Left ventricle myocardium superior (tissue), 1 donor: Measurements from ENCODE around the gene NFATC1. TPM values are rescaled to one million over a fixed set of nuclear protein-coding genes. Genes with fewer than 3 reads are reported as not detected.

Source experiments
- ATAC-seq: fragments of 200-7000 bp; cut with Tn5 transposase; one replicate; pipeline ENCODE4 v1.9.1; 2020; ENCODE audit warnings: mild to moderate bottlenecking, moderate library complexity
- DNase-seq: peaks from one replicate; pipeline ENCODE4 v3.0.0-alpha.2; 2020
- intact Hi-C: fragments of 100-400 bp; cut with micrococcal nuclease; formaldehyde crosslinking; loops from one replicate; pipeline ENCODE4 v1.11.0; 2022
- total RNA-seq: library from RNA; stranded (reverse); fragmentation: NEBNext Ultra II Directional; extraction: Animal tissue kit (Norgen Biotek cat#: 25700); gene quantifications from one replicate; pipeline ENCODE4 v1.2.1, GENCODE V29; 2021
- donor health status: DM: no; HTN: yes; CAD: no; lungs with severe emphysema.

The NFATC1 gene
- total RNA-seq, 1 donor from 2014 or later, result 18.7 TPM

GRCh38 chr18:79447703-79448367, 52.1 kb downstream of the NFATC1 start:
- ATAC-seq (no peak), DNase-seq (no peak)
- intact Hi-C loops, result no loop called here

- intact Hi-C loops, result no loop called here
- no peak for ATAC-seq
- DNase-seq, result no peak
Observed at GRCh38 chr18:79448621-79449020, 52.9 kb downstream of the NFATC1 start.

- intact Hi-C loops, result loop anchor here (10.0 kb wide), 1 partner anchor 45 kb away; no protein-coding TSS in a partner anchor
- no peak for ATAC-seq
- DNase-seq, result no peak
Observed at GRCh38 chr18:79449551-79450288, 54.0 kb downstream of the NFATC1 start.

- ATAC-seq (no peak), DNase-seq (no peak)
- intact Hi-C loops, result loop anchor here (10.0 kb wide), 1 partner anchor 46 kb away; no protein-coding TSS in a partner anchor
Observed at GRCh38 chr18:79450289-79451080, 54.8 kb downstream of the NFATC1 start.

GRCh38 chr18:79451237-79452125, 55.8 kb downstream of the NFATC1 start:
- intact Hi-C loops, result loop anchor here (10.0 kb wide), 1 partner anchor 47 kb away; no protein-coding TSS in a partner anchor
- DNase-seq (no peak), ATAC-seq (no peak)

GRCh38 chr18:79452190-79452990, 56.7 kb downstream of the NFATC1 start:
- ATAC-seq, result no peak
- DNase-seq, result no peak
- intact Hi-C loops, result loop anchor here (10.0 kb wide), 1 partner anchor 48 kb away; no protein-coding TSS in a partner anchor

- no peak for ATAC-seq
- DNase-seq, result no peak
- intact Hi-C loops, result loop anchor here (10.0 kb wide), 1 partner anchor 48 kb away; no protein-coding TSS in a partner anchor
Observed at GRCh38 chr18:79452991-79453645, 57.4 kb downstream of the NFATC1 start.

GRCh38 chr18:79453816-79454735, 58.3 kb downstream of the NFATC1 start:
- DNase-seq (peak; percentile 73), ATAC-seq (peak; percentile 53)
- intact Hi-C loops, result loop anchor here (10.0 kb wide), 1 partner anchor 49 kb away; no protein-coding TSS in a partner anchor

GRCh38 chr18:79455261-79455660, 59.5 kb downstream of the NFATC1 start:
- DNase-seq (no peak), ATAC-seq (no peak)
- intact Hi-C loops, result loop anchor here (10.0 kb wide), 1 partner anchor 50 kb away; no protein-coding TSS in a partner anchor

- intact Hi-C loops, result loop anchor here (10.0 kb wide), 1 partner anchor 52 kb away; no protein-coding TSS in a partner anchor
- no peak for DNase-seq
Observed at GRCh38 chr18:79456105-79456980, 60.6 kb downstream of the NFATC1 start.

GRCh38 chr18:79457239-79457638, 61.5 kb downstream of the NFATC1 start:
- no peak for ATAC-seq
- intact Hi-C loops, result loop anchor here (10.0 kb wide), 1 partner anchor 52 kb away; no protein-coding TSS in a partner anchor
- DNase-seq, result no peak

More at GRCh38 chr18:79456105-79456980, 60.6 kb downstream of the NFATC1 start:
- no peak for ATAC-seq

- intact Hi-C loops, result loop anchor here (10.0 kb wide), 1 partner anchor 53 kb away; no protein-coding TSS in a partner anchor
- ATAC-seq (no peak), DNase-seq (no peak)
Observed at GRCh38 chr18:79457652-79458051, 61.9 kb downstream of the NFATC1 start.

GRCh38 chr18:79458131-79458838, 62.6 kb downstream of the NFATC1 start:
- ATAC-seq (peak; percentile 88), DNase-seq (peak; percentile 83)
- intact Hi-C loops, result loop anchor here (10.0 kb wide), 1 partner anchor 53 kb away; no protein-coding TSS in a partner anchor
